Measurements from ENCODE around the gene TPX2.
A peak's percentile ranks its signal among the peaks of the same experiment; 100 is the strongest.

TPX2 gene, protein sequence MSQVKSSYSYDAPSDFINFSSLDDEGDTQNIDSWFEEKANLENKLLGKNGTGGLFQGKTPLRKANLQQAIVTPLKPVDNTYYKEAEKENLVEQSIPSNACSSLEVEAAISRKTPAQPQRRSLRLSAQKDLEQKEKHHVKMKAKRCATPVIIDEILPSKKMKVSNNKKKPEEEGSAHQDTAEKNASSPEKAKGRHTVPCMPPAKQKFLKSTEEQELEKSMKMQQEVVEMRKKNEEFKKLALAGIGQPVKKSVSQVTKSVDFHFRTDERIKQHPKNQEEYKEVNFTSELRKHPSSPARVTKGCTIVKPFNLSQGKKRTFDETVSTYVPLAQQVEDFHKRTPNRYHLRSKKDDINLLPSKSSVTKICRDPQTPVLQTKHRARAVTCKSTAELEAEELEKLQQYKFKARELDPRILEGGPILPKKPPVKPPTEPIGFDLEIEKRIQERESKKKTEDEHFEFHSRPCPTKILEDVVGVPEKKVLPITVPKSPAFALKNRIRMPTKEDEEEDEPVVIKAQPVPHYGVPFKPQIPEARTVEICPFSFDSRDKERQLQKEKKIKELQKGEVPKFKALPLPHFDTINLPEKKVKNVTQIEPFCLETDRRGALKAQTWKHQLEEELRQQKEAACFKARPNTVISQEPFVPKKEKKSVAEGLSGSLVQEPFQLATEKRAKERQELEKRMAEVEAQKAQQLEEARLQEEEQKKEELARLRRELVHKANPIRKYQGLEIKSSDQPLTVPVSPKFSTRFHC

DNA sequence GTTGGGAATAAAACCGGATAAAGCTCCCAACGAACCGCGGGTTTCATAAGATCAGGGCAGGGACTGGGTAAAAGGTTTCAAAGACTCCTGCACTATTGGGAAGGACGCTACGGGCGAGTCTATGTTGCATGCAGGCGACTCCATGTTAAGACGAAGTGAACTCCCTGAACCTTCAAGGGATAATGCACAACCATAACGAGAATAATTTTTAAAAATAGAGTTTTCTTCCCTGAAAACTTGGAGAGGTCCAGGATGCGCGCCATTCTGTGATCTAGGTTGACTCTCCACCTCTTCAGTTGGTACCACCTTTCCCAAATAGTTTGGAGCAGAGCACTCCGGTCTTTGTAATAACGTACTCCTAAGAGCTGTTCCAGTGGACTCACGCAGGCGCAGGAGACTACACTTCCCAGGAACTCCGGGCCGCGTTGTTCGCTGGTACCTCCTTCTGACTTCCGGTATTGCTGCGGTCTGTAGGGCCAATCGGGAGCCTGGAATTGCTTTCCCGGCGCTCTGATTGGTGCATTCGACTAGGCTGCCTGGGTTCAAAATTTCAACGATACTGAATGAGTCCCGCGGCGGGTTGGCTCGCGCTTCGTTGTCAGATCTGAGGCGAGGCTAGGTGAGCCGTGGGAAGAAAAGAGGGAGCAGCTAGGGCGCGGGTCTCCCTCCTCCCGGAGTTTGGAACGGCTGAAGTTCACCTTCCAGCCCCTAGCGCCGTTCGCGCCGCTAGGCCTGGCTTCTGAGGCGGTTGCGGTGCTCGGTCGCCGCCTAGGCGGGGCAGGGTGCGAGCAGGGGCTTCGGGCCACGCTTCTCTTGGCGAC is at the start of gene TPX2:
TPX2 (plus strand) TSS at position 562 of the 821 bp plus-strand sequence. CDS start 18,187 bp downstream, outside the sequence.
- peak; percentile 95 for DNase-seq (ENCODE audit: low spot score)

DNA sequence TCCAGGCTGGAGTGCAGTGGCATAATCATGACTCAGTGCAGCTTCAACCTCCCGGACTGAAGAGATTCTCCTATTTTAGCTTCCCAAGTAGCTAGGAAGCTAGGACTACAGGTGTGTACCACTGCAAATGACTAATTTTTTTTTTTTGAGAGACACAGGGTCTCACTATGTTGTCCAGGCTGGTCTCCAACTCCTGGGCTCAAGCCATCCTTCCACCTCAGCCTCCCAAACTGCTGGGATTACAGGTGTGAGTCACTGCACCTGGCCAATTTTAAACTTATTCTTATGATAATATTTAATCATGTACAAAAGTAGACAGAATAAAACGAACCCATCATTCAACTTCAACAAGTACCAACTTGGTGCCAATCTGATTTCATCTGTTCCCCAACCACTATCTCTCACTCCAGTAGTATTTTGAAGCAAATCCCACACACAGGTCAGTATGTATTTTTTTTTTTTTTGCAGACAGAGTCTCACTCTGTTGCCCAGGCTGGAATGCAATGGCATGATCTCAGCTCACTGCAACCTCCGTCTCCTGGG is 48.9 kb upstream of the TPX2 start:
- DNase-seq (ENCODE audit: low spot score): no peak

DNA sequence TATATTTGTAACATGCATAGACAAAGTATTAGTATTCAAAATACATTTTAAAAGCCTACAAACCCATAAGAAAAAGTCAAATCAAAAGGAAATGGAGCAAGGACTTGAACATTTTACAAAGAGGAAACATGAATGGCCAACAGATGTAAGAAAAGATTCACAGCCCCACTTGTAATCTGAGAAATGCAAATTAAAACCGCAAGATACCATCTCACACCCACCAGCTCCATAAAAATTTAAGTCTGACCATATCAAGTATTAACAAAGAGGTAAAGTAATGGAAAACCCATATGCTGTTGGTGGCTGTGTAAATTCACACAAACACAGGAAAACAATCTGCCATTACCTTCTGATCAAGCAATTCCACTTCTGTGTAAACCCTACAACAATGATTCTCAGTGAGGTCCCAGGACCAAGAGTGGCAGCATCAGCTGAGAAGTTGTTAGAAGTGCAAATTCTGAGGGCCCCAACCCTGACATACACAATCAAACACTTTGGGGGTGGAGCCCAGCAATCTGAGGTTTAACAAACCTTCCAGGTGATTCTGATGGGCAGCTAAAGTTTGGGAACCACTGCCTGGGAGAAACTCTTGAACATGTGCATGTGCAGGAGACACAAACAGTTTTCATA is 47.3 kb upstream of the TPX2 start:
- no peak for DNase-seq (ENCODE audit: low spot score)

DNA sequence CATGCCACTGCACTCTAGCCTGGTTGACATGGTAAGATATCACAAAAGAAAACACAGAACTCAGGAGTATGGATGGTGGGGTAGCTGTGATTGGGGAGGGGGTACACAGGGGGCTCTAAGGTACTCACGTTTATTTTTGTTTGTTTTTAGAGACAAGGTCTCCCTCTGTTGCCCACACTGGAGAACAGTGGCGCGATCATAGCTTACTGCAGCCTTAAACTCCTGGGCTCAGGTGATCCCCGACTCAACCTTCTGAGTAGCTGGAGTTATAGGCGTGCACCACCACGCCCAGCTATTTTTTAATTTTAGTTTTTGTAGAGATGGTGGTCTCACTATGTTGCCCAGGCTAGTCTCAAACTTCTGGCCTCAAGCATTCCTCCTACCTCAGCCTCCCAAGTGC is 45.7 kb upstream of the TPX2 start:
- DNase-seq (ENCODE audit: low spot score): no peak

DNA sequence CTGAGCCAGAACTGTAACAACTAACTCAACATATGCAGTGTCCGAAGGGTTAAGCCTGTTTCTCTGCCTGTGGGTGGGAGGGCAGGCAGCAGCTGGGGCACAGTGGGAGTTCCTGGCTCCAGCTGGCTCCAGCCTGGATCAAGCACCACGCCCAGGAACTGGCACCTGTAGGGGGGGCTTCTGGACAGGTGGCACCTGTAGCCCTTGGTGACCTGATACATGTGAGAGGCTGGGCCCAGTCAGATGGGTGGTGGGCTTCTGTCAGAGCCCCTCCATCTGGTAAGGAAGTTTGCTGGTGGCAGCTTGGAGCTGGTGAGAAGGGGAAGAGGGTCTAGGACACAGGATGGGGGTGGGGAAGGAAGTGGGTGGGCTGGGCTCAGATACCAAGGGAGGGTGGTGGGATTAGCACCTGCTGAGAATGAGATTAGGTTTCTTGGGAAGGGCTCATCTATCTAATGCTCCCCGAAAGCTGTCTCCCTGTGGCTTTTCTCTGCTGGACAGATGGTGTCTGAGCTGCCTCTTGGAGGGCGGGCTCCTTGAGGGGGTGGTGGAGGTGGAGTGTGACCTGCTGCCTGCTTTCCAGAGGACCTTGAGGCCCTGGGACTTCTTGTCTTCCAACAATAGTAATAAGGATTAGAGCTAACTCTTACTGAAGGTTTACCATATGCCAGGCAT is 45.0 kb upstream of the TPX2 start:
- DNase-seq (ENCODE audit: low spot score): peak; percentile 90

DNA sequence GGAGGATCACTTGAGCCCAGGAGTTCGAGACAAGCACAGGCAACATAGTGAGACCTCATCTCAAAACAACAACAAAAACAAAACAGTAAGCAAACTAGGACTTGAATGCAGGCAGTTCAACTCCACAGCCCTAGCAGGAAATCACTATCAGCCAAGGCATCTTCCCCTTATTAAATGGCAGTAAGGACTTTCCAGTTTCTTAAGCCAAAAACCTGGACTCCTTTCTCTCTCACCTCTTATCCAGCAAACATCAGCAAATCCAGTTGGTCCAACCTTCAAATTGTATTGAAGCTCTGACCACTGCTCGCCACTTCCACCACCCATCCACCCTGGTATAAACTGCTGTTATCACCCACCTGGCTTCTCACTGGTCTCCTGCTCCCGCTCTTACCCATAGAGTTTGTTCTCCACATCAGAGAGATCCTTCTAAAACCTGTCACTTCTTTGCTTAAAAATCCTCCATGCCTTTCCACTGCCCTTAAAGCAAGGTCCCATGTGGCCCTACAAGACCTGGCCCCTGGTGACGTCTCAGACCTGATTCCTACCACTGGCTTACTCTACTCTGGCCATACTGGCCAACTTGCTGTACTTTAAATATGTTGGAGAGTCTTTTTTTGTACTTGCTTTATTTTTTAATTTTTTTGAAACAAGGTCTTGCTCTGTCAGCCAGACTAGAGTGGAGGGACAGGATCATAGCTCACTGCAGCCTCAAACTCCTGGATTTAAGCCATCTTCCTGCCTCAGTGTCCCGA is 44.1 kb upstream of the TPX2 start:
- DNase-seq (ENCODE audit: low spot score): no peak

DNA sequence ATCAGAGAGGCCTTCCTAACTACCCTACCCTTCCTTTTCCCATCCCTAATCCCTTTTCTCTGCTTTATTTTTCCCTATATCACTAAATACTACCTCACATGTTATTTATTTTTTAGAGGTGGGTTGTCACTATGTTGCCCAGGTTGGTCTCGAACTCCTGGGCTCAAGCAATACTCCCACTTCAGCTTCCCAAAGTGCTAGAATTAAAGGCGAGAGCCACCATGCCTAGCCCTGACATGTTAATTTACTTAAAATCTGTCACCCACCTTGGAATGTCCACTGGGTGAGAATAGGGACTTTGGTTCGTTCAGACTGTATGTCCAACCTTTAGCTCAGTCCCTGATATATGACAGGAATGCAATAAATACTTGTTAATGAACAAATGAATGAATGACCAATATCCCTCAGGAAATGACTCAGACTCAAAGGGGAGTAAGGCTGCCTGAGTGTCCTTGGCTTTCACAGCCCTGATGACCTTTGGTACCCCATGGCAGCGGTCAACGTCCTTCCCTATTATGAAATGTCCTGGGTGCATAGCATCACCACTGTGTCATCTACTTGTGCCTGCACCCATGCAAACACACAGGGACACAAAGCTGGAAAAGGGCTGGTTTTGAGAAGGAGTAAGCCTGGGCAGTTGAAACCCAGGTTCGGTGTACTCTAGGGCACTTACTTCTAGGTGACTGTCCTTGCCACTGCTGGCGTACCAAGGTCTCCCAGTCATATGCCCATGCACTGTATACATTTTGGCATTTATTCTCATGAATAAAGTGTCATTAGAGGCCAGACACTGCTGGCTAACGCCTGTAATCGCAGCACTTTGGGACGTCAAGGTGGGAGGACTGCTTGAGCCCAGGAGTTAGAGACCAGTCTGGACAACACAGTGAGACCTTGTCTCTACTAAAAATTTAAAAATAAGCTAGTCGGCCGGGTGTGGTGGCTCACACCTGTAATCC is 43.0 kb upstream of the TPX2 start:
- no peak for DNase-seq (ENCODE audit: low spot score)

DNA sequence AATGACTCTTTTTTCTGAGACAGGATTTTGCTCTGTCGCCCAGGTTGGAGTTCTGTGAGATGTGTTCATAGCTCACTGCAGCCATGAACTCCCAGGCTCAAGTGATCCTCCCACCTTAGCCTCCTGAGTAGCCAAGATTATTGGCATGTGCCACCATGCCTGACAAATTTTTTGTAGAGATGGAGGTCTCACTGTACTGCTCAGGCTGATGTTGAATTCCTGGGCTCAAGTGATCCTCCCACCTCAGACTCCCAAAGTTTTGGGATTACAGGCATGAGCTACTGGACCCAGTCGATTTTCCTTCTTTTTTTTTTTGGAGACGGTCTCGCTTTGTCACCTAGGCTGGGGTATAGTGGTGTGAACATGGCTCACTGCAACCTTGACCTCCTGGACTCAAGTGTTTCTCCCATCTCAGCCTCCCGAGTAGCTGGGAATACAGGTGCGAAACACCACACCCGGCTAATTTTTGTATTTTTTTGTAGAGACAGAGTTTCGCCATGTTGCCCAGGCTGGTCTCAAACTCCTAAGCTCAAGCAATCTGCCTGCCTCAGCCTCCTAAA is 40.8 kb upstream of the TPX2 start:
- no peak for DNase-seq (ENCODE audit: low spot score)

DNA sequence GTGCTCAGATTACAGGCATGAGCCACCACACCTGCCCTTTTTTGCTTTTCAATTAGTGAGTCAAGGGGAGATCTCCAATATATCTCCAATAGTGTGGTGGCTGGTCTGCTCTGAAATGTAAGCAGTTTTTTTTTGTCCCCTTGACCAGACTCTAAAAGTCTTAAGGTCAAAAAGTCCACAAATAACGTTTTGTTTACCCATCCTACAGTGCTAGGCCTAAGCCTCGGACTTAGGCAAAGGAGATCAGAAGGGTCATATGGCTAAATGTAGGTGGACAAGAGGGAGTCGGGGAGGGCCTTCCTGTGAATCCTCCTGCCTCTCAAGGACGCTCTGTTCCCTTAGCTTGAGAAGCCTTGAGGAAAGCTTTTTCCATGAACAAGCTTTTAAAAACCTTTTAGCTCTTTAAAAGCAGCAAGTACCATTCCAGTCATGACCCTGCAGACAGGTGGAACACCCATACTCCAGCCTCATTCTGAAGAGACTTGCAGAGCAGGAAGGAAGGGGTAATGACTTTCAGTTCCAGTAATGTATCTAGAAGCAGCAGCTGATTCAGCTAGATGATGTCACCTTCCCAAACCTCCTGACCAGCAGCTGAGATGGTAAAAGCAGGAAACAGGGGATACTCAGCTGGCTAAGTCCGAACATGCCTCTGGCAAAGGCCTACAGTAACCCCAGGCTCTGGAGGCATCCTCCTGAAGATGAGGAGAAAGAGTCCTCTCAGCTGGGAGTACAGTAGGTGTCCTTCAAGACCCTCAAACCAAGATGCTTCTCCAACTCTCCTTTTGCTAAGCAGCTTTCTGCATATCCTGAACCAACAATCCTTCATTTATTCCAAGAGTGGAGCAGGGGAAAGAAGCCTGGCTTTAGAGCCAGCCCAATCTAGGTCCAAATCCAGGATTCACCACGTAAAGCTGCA is 40.0 kb upstream of the TPX2 start:
- no peak for DNase-seq (ENCODE audit: low spot score)

DNA sequence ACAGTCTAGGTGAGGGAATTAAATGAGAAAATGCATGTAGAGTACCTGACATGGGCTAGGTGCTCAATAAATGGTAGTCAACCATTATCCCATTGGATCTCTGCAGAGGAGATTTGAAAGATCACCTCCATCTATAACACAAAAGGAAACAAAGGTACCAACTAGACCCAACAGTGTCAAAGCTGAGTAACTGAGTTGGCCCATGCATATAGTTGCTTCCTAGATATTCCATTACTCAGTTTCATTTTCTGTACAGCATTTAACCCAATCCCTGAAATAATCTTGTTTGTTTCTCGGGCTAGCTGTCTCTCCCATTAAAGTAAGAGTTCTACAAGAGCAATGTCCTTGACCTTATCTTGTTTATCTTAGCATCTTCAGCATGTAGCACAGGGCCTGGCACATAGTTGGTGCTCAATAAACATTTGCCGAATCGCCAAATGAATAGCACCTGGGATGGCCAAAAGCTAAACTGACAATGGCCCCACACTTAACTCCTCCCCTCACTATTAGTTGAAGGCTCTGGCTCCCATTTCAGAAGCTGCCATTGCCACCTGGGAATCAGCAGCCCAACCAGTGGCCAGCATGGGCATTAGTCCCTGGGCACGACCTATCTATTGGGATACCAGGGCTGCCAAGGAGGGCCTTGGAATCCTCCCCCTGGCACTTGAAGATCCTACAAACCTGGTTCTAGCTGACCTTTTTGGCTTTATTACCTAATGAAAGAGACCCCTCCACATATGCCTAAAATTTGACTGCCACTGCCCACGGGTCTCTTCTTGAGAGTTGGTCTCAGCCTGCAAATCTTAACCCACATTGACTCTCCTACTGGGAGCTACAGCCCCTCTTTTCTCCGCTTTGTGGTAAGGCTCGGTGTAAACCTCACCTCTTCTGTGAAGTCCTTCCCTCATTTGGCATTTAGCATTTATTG is 39.0 kb upstream of the TPX2 start:
- DNase-seq (ENCODE audit: low spot score): no peak

DNA sequence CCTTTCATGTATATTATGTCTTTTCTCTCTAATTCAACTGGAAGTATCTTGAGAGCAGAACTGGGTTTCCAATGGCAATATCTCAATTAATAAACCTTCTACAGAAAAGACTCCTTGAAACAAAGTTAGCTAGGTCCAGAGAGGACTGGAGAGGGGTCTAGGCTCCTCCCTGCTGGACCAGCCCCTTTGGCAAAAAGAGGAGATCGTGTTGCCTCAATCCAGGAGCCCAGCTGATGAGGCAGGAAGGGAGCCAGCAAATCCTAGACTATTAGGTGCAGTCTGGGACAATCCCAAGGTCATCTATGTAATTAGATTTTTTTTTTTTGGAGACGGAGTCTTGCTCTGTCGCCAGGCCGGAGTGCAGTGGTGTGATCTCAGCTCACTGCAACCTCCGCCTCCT is 38.3 kb upstream of the TPX2 start:
- no peak for DNase-seq (ENCODE audit: low spot score)

DNA sequence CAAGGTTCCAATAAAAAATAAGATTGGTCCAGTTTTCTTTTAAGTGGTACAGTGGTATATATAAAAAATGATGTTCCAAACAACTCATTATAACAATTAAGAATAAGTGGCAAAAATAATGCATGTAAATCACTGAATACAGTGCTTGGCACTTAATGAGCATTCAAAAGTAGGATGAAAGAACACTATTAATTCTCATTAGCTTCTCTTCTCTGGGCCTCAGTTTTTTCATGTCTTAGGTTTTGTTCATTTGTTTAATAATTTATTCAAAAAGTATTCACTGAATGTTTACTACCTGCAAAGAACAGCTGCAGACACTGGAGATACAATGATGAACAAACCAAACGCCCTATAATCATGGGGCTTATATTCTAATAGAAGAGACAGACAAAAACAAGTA is 37.5 kb upstream of the TPX2 start:
- no peak for DNase-seq (ENCODE audit: low spot score)

DNA sequence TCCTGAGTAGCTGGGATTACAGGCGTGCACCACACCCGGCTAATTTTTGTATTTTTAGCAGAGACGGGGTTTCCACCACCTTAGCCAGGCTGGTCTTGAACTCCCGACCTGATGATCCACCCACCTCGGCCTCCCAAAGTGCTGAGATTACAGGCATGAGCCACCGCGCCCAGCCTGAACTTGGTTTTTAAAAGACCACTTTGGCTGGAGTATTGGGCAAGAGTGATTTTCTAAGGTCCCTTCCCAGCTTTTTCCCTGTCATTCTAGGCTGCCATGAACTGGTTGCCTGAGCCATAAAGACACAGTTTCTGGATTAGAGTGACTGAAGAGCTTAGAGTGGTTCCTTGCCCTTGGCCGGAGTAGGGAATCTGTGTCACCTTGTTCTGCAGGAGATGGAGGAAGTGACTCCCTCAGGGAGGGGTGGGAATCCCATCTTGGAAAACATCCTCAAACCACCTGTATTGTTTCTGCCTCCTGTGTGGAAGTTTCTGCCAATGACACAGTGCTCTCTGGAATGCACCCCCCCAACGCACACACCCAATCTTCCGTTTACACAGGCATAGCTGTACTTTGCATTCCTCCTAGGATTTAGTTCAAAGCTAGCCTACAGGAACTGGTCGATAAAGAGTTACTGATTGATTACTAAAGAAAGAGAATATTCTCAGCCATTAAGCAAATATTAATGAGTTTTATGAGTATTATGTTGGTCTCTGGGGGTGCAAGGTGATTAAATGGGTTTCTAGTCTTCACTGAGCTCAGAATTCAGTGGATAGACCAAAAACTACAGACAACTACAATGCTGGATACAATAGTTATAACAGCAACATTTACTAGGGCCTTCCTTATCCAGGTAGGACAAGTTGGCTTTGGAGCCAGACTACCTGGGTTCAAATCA is 34.6 kb upstream of the TPX2 start:
- DNase-seq (ENCODE audit: low spot score): no peak

DNA sequence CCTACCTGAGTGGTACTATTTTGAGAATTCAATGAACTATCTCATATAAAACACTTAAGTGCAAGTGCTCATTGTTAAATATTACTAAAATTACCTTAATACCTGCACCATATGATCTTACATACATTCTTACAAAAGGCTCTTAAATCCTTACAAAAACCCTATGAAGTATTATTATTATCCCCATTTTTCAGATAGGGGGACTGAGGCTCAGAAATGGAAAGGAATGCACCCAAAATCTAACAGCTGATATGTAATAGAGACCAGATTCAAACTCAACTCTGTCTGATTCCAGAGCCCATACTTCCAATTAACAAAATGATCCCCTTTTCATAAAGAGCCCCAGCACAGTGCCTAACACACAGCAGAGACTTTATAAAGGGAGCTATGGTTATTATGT is 33.9 kb upstream of the TPX2 start:
- no peak for DNase-seq (ENCODE audit: low spot score)

Measured in D341Med (cell line).